NK-92 treated with Interleukin-12 subunit alpha and Interleukin-12 subunit beta, amount 100 ng/mL, for 24 hours (cell line): ENCODE measurements around the gene NID2.

Experiments
- DNase-seq: peaks from one replicate; lab custom pipeline; 2025; lab: John Stamatoyannopoulos, UW

NID2 gene, protein sequence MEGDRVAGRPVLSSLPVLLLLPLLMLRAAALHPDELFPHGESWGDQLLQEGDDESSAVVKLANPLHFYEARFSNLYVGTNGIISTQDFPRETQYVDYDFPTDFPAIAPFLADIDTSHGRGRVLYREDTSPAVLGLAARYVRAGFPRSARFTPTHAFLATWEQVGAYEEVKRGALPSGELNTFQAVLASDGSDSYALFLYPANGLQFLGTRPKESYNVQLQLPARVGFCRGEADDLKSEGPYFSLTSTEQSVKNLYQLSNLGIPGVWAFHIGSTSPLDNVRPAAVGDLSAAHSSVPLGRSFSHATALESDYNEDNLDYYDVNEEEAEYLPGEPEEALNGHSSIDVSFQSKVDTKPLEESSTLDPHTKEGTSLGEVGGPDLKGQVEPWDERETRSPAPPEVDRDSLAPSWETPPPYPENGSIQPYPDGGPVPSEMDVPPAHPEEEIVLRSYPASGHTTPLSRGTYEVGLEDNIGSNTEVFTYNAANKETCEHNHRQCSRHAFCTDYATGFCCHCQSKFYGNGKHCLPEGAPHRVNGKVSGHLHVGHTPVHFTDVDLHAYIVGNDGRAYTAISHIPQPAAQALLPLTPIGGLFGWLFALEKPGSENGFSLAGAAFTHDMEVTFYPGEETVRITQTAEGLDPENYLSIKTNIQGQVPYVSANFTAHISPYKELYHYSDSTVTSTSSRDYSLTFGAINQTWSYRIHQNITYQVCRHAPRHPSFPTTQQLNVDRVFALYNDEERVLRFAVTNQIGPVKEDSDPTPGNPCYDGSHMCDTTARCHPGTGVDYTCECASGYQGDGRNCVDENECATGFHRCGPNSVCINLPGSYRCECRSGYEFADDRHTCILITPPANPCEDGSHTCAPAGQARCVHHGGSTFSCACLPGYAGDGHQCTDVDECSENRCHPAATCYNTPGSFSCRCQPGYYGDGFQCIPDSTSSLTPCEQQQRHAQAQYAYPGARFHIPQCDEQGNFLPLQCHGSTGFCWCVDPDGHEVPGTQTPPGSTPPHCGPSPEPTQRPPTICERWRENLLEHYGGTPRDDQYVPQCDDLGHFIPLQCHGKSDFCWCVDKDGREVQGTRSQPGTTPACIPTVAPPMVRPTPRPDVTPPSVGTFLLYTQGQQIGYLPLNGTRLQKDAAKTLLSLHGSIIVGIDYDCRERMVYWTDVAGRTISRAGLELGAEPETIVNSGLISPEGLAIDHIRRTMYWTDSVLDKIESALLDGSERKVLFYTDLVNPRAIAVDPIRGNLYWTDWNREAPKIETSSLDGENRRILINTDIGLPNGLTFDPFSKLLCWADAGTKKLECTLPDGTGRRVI (N-terminal part only)

DNA sequence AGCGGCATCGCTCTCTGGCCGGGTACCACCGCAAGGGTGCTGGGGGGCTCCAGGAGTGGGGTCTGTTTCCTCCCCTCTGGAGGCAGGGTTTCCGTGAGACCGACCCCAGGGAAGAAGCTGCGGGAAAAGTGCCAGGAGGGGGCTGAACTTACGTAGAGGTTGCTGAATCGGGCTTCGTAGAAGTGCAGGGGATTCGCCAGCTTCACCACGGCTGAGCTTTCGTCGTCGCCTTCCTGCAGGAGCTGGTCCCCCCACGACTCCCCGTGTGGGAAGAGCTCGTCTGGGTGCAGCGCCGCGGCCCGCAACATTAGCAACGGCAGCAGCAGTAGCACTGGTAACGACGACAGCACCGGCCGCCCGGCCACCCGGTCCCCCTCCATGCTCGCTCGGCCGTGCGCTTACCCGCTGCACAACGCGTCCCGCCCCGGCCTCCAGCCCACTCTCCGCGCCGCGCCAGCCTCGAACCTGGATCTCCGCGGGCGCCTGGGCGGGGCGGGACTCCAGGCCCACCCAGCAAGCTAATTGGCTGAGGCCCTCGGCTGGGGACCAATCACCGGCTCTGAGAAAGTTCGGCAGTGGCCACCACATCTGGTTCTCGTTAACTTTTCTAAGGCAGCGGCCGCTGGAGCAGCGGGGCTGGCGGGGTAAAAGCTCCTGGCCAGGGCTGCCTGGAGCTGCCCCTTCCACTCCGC is at the start of gene NID2:
NID2 (minus strand) TSS at position 445 of the 692 bp plus-strand sequence; CDS start at position 380, 65 bp downstream.
- DNase-seq, result no peak

DNA sequence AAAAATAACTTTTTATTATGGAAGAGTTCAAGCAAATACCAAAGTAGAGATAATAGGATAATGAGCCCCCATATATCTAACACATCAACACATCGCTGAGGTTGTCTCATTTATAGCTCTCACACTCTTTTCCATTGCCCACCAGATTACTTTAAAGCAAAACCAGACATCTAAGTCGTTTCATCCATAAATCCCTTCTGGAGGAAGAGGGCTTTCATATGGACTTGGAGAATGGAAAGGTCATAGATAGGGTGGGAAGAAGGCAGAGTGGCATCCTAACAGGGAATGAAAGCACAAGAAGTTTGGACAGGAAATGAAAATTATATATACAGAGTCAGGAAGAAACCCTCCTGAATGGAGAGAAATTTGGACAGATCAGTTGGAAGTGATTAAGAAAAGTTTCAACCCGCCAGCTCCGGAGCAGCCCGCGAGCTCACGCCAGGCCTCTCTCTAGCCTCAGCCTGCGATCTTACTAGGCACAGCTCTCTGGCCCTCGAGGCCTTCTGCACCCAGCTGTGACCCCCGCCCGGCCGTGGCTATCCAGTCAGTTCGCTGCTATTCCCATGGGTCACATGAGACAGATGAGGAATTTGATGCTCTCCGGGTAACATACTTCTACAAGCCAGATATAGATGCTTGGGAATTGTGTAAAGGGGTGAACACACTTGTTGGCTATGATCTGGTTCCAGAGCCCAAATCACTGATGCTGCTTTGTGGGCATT is 48.4 kb upstream of the NID2 start:
- DNase-seq, result no peak

DNA sequence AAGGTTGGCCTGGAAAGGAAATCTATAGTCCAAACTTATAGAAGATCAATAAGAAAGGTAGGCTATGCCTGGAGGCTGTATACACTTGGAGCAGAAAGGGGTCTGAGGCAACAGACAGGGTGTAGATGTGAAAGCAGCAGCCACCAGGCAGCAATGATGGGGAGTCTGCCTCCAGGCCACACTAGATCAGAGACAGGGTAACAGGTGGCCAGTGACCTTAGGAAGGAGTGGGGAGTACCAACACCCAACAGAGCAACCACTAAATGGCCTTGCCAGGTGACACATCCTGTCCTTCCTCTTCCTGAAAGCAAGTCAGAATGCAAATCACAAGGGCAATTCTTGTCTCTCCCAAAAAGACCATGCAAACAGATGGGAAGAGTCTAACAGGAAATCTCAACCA is 46.4 kb upstream of the NID2 start:
- DNase-seq, result no peak

DNA sequence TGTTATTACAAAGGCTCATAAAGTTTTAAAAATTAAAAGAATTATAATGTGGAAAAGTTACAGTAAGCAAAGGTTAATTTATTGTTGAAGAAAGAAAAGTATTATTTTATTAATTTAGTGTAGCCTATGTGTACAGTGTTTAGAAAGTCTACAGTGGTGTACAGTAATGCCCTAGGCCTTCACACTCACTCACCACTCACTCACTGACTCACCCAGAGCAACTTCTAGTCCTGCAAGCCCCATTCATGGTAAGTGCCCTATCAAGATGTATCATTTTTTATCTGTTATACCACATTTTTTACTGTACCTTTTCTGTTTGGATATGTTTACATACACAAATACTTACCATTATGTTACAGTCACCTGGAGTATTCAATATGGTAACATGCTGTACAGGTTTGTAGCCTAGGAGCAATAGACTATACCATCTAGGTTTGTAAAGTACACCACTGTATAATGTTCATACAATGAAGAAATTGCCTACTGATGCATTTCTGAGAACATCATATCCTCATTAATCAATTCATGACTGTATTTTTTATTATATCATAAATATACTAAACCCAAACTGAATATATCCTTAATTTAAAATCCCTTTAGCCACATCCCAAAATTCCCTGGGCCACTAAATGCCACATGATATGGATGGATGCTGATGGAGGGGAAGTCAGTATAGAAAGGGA is 43.6 kb upstream of the NID2 start:
- DNase-seq, result no peak

DNA sequence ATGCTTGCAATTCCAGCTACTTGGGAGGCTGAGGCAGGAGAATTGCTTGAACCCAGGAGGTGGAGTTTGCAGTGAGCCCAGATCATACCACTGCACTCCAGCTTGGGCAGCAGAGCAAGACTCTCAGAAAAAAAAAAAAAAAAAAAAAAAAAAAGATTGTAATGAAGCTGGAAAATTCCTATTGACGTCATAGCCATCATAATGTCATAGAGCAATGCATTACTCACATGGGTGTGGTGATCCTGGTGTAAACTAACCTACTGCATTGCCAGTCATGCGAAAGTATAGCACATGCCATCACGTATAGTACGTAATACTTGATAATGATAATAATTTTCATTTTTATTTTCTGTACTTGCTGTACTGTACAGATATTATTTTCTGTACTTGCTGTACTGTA is 42.7 kb upstream of the NID2 start:
- DNase-seq, result no peak

DNA sequence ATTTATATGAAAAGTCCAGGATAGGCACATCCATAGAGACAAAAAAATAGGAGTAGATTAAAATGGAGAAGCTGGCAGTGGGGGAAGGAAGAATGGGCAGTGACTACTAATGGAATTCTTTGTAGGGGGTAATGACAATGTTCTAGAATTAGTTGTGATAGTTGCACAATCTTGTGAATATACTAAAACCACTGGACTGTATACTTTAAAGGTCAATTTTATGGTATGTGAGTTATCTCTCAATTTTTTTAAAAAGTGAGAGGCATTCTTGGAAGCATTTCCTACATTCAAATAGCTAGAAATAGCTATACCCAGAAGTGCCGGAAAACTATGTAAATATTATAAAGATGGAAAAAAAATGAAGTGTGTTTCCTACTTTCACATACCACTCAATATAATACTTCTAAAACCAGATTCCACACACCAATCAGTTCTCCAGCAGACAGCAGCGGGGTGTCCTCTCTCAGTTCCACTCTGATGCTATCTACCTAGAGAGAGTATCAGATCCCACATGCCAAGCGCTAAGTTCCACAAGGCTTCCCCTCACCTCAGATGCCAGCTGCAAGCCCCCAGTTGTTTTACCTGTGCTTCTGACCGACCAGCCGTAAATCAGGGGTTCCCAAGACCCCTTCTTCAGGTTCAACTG is 41.7 kb upstream of the NID2 start:
- no peak for DNase-seq

DNA sequence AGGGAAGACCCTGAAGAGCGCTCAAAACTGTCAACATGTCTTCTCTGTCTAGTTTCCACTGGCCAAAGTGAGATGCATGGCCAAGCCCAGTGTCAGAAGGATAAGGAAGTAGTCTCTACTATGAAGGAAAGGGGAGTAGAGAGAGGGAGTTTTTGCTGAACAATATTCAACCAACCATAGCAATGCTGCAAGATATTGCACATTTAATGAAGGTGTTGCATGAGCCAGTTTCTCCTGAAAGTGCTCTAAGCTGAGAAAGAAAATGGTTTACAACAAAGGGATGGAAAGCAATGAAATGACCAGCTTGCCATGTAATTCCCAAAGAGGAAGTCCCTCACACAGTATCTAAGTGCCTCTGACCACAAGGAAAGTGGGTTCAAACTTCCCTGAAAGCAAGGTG is 40.0 kb upstream of the NID2 start:
- DNase-seq, result no peak

DNA sequence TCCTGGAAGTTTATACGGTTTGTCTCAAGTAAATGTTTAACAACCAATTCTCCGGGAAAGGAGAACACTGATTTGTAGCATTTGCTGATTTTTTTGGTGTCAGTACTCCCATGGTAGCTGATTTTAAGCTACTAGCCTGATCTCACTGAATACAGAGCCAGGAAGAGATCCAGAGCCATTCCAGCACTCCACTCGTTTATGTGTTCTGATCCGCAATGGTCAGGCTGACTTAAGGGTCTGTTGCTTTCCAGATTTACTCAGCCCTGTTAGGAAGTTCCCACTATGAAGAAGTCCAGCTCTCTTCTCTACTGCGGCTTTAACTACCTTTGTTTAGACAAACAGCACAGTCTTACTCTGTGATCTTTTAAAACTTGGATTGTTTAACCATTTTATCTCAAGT is 38.0 kb upstream of the NID2 start:
- no peak for DNase-seq

DNA sequence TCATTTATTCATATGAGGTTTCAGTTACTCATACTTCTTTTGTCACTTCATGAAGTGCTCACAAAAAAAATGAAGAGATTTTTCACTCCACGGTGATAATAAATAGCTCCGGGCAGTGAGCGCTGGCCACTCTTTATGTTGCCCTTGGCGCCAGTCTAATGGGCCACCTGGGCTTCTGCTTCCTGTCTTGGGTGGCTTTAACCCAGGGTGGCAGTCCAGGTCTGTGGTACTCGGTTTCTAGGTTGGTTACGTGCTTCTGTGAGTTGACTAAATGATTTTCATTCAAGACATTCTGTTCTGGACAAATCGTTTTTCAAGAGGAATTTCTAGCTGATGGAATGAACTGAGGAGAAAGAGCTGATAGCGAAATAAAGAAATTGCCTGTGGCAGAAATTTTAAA is 34.6 kb upstream of the NID2 start:
- no peak for DNase-seq

DNA sequence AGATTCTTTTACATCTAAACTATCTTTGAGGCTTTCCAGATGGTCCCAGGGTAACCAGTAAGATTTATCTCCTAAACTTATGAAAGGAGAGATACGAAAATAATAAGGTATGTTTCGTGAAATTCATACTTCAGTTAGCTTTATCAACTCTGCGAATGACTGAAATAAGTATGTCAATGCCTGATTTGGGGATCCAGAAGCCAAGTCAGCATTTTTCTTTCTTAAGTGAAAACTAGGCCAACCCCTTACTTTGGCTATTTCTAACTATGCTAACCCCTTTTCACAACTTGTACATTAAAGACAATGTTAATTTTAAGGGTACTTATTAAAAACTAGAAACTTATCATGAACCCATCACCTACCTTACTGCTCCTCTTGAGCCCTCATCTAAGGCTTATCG is 26.9 kb upstream of the NID2 start:
- no peak for DNase-seq

DNA sequence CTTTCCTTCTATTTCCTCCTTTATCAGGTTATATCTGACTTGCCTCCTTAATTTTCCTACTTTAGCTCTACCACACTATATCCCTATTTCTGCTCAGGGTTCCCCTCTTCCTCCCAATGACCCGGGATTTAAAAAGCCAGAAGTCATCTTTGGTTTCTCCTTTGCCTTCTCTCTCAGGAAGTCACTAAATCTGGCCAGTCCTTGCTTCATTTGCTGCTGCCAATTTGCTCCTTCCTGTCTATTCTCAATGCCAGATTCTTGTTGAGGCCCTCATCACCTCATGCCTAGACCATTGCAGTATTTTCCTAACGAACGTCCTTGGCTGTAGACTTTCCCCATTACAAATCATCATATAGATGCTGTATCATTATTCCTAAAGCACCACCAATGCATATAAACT is 26.5 kb upstream of the NID2 start:
- DNase-seq, result no peak

DNA sequence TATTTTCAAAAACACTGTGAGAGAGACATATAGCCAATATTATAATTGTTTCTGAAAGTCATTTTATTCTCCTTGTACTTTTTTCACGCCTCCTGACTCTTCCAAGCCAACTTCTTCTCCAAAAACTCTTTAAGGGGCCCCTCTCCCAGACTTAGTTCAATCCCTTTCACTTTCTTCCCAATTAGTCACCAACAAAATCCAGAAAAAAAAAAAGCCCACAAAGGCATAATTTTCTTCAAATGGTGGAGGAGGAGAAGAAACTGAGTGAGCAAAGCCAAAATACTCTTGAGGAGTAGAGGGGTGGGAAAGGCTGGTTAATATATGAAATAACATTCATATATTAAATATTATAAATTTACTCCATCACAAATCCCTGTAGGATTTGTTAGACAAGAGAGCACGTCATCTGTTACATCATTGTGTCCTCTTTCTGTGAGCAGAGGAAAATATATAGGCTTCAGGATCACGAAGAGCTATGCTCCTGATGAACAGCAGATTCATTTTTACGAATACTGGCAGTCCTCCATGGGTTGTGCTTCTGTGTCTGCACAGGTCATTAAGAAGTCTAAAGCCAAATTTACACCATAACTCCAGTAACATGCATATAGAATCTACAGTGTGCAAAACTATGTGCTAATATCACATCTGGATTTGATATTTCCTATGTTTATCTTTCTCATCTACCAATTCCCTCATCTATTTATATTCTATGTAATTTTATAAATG is 25.9 kb upstream of the NID2 start:
- DNase-seq, result no peak

DNA sequence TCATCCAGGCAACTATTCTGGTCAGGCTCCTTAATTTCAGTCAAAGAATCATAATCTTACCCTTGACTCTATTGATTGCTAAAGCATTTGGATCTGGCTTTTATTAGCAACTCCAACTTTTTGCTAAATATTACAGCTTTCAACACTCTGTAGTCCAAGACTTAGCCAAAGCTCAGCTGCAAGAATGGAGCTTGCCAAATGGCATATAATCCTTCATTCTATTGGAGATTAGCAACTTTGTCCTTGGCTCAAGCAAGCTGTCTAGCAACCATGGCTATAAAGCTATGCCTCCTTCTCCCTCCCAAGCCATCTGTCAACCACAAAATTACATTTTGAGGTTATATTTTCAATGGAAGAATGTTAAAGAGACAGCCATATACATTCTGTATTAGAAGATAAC is 23.1 kb upstream of the NID2 start:
- DNase-seq, result no peak

DNA sequence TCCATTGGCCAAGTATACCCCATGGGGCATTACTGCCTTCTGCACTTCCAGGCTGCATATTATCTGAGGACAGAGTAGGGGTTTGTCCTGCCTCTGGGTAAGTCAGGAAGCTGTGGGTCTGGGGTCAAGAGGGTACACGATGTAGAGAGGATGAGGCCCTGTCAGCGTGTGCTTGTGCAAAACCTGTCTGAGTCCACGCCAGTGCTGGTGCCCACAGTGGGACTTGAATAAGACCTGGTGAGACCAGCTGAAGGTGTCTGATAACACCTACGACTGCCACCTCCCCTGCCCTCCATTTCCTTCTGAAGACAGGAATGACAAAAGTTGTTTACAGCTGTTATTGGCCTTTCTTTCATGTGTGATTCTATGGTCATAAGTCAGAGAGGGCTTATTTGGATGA is 22.1 kb upstream of the NID2 start:
- no peak for DNase-seq

DNA sequence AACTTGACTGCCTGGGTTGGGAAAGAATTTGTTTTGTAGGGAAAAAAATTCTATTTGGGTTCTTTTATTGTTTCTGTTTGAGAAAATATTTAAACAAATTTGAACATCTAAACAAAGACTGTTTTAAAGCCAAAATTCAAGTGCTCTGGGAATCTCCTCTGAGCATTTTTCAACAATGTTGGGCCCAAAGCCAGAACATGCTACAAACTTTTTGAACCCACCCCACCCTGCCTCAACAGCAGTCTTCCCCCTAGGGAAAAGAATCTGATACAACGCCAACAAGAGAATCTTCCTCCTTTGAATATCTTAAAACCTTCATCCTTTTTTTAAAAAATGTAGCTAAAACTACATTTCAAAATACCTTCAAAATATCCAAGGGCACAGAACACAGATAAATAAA is 20.4 kb upstream of the NID2 start:
- no peak for DNase-seq

DNA sequence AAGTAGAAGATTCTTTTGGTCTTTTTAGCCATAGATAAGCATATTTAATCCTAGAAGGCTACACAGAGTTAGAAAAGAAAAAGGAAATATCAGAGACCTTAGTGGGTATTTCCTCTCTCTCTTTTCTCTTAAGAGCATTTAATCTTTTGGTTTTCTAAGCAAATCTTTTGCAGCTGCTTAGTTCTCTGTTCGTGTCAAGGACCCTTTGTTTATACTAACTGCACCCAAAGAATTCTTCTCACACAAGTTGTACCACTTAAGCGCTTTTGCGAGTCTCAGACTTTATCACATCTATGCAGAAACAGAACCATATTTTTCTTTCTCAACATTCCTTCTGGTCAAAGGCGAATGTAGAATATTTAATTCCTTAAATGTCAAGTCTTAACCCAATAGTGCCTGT is 17.9 kb upstream of the NID2 start:
- DNase-seq, result no peak

DNA sequence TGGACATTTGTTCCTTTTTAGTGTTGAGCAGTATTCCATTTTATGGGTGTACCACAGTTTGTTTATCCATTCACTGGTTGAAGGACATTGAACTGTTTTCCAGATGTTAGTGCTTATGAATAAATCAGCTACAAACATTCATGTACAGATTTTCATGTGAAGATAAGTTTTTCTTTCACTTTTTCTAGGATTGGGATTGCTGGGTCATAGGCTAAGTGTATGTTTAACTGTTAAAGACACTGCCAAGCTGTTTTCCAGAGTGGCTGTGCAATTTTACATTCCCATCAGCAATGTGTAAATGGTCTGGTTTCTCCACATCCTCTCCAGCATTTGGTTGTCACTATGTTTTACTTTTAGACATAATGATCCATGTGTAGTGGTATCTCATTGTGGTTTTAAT is 14.0 kb upstream of the NID2 start:
- DNase-seq, result no peak

DNA sequence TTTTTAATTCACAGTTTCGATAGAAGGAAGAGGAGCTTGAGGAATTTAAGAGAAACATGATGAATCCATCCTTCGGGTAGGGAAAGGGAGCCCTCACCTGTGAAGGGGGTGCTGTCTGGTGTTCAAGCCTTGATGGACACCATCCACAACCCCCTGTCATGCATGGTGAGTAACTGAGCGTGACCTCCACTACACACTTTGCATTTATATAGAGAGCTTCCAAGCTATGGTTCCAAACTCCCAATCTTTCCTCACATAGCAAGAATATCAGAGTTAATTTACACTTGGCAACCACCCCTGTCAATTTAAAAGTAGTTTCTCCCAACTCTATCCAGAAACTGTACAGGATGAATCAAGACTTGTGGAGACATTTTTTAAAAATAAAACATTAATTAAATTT is 13.1 kb upstream of the NID2 start:
- no peak for DNase-seq
